ENCODE data around the gene ITGA1. TPM values are rescaled to one million over a fixed set of nuclear protein-coding genes. Genes with fewer than 3 reads are reported as not detected.

The ITGA1 gene
- total RNA-seq, 3 donors from 2014 or later: 26.2 to 49.2 (median 36.6) TPM

- intact Hi-C loops (cut with DNase I; ENCODE audit: low total_unique reads): no loop called here
- Histone ChIP-seq H3K4me1 (peaks cover 0 to 6% of the 10 kb centered on the region in 2 donors), H3K9me3 (no peaks in the 10 kb centered on the region), H3K4me3 (peak overlapping the region; percentile 56 to 79 (median 71)), H3K27ac (peak overlapping the region; percentile 83 to 91), H3K27me3 (no peaks in the 10 kb centered on the region), H3K36me3 (no peaks in the 10 kb centered on the region)
- peak in 1 of 2 donors; percentile 24 for DNase-seq (ENCODE audit: low spot score in 2 of 2)
- TF ChIP-seq POLR2AphosphoS5 (IDR thresholded peaks at IDR 0.05) (peak in 1 of 3 donors; percentile 18), CTCF (IDR thresholded peaks at IDR 0.05) (no peak), POLR2A (IDR thresholded peaks at IDR 0.05) (no peak)
These were observed 11.8 kb downstream of the ITGA1 start for GRCh38 chr5:52799358-52799982.

GRCh38 chr5:52799983-52800393, 12.3 kb downstream of the ITGA1 start:
- TF ChIP-seq CTCF (IDR thresholded peaks at IDR 0.05): no peak
- peak; percentile 65 for TF ChIP-seq POLR2A (IDR thresholded peaks at IDR 0.05)
- peak; percentile 61 to 83 (median 62) for TF ChIP-seq POLR2AphosphoS5 (IDR thresholded peaks at IDR 0.05)
- DNase-seq (ENCODE audit: low spot score in 2 of 2): peak; percentile 85 to 88
- Histone ChIP-seq H3K36me3 (no peaks in the 10 kb centered on the region), H3K27me3 (no peaks in the 10 kb centered on the region), H3K4me1 (peaks cover 0 to 6% of the 10 kb centered on the region in 2 donors), H3K4me3 (peak overlapping the region; percentile 56 to 79 (median 71)), H3K9me3 (no peaks in the 10 kb centered on the region), H3K27ac (peak overlapping the region; percentile 83 to 91)
- intact Hi-C loops (cut with DNase I; ENCODE audit: low total_unique reads): no loop called here

DNA sequence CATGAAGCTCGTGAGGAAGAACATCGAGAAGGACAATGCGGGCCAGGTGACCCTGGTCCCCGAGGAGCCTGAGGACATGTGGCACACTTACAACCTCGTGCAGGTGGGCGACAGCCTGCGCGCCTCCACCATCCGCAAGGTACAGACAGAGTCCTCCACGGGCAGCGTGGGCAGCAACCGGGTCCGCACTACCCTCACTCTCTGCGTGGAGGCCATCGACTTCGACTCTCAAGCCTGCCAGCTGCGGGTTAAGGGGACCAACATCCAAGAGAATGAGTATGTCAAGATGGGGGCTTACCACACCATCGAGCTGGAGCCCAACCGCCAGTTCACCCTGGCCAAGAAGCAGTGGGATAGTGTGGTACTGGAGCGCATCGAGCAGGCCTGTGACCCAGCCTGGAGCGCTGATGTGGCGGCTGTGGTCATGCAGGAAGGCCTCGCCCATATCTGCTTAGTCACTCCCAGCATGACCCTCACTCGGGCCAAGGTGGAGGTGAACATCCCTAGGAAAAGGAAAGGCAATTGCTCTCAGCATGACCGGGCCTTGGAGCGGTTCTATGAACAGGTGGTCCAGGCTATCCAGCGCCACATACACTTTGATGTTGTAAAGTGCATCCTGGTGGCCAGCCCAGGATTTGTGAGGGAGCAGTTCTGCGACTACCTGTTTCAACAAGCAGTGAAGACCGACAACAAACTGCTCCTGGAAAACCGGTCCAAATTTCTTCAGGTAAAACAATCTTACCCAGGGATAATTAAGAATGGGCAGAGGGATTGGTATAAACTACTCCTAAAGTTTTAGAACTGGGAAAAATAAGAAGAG, 12.9 kb downstream of the ITGA1 start:
- H3K4me1 ChIP-seq: peaks cover 0 to 6% of the 10 kb centered on the region in 2 donors
- peak overlapping the region; percentile 56 to 79 (median 71) for H3K4me3 ChIP-seq
- H3K27ac ChIP-seq: peak overlapping the region; percentile 83 to 91
- H3K27me3 ChIP-seq: no peaks in the 10 kb centered on the region
- no peaks in the 10 kb centered on the region for H3K9me3 ChIP-seq
- DNase-seq (ENCODE audit: low spot score in 2 of 2): peak; percentile 51 to 57
- H3K36me3 ChIP-seq: no peaks in the 10 kb centered on the region
- intact Hi-C loops (cut with DNase I; ENCODE audit: low total_unique reads): no loop called here
- TF ChIP-seq POLR2A (IDR thresholded peaks at IDR 0.05) (no peak), CTCF (IDR thresholded peaks at IDR 0.05) (peak in 2 of 3 donors; percentile 19 to 26), POLR2AphosphoS5 (IDR thresholded peaks at IDR 0.05) (peak in 2 of 3 donors; percentile 13 to 49)

GRCh38 chr5:52801329-52801728, 13.6 kb downstream of the ITGA1 start:
- intact Hi-C loops (cut with DNase I; ENCODE audit: low total_unique reads): no loop called here
- Histone ChIP-seq H3K36me3 (no peaks in the 10 kb centered on the region), H3K4me1 (peaks cover 0 to 6% of the 10 kb centered on the region in 2 donors), H3K27me3 (no peaks in the 10 kb centered on the region), H3K4me3 (peak overlapping the region; percentile 56 to 79 (median 71)), H3K27ac (peak overlapping the region; percentile 83 to 91), H3K9me3 (no peaks in the 10 kb centered on the region)
- DNase-seq (ENCODE audit: low spot score in 2 of 2): no peak
- TF ChIP-seq POLR2A (IDR thresholded peaks at IDR 0.05): no peak
- TF ChIP-seq POLR2AphosphoS5 (IDR thresholded peaks at IDR 0.05): no peak
- no peak for TF ChIP-seq CTCF (IDR thresholded peaks at IDR 0.05)

All from breast epithelium (tissue), 4 donors.